ENCODE results near the gene DVL1.

The DVL1 gene

DNA sequence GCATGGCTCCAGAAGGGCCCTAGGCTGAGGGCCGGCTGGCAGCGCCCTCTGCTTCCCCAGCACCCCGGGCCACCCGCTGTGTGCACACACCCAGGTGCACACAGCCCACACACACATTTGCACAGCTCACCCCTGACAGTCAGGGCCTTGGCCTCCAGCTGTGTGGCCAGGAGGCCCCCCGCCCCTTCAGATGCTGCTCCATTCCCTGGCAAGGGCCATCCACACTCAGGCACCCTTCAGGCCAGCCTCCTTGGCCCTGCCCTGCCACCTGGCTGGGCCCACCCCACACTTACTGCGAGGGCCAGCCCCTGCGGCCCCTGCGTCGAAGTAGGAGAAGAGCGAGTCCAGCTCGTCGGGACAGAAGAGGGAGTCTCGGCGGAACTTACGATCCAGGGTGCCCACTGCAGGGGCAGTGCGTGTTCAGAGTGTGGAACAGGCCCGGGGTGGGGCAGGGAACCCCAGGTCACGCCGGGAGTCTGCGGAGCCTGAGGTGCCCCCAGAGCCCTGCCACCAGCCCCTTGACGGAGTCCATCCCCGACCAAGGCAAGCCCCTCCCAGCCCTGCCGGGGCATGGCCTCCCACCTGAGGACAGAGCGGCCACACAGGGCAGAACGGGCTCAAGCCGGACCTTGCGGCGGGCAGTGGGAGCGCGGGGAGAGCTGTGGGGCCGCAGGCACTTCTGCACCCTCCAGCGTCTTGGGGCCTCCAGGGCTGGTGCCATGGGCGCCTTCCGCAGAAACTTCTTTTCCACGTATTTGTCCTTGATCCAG, 53.9 kb downstream of the DVL1 start:
- no peak for DNase-seq (ENCODE audit: low spot score in 2 of 2)
- Mint-ChIP-seq H3K36me3 (peaks cover 1% of the 10 kb centered on the region), H3K4me3 (no peak overlapping the region), H3K4me1 (peaks cover 8% of the 10 kb centered on the region), H3K27me3 (no peaks in the 10 kb centered on the region), H3K27ac (no peak overlapping the region), H3K9me3 (no peaks in the 10 kb centered on the region)
- no peak for ATAC-seq (ENCODE audit: low read depth)

DNA sequence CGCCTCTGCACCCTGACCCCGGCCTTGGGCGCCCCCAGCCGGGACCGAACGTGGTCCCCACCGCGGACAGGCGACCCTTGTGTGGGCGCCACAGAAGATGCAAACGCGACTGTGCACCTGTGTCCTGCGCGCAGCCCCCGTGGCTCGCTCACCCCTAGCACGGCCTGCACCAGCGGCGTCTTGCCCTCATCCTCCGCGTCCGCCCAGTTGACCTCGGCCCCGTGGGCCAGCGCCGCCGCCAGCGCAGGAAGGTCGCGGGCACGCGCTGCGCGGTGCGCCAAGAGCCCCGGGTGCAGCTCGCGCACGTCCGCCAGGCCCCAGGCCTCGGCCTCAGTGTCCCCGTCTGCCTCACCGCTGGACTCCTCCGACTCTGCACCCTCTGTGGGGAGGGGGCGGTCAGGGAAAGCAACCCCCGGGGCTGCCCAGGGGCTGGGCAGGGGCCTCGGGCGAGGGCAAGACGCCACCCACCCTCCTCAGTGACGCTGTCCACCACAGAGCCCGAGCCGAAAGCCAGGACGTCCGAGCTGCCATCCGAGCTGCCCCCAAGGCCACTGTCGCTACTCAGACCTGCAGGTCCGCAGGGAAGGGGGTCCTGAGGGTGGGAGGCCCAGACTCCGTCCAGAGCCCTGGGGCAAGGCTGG, 54.8 kb downstream of the DVL1 start:
- Mint-ChIP-seq H3K27me3 (peaks cover 2% of the 10 kb centered on the region), H3K4me3 (no peak overlapping the region), H3K4me1 (peaks cover 11% of the 10 kb centered on the region), H3K27ac (no peak overlapping the region), H3K9me3 (no peaks in the 10 kb centered on the region), H3K36me3 (peaks cover 1% of the 10 kb centered on the region)
- no peak for DNase-seq (ENCODE audit: low spot score in 2 of 2)
- no peak for ATAC-seq (ENCODE audit: low read depth)

DNA sequence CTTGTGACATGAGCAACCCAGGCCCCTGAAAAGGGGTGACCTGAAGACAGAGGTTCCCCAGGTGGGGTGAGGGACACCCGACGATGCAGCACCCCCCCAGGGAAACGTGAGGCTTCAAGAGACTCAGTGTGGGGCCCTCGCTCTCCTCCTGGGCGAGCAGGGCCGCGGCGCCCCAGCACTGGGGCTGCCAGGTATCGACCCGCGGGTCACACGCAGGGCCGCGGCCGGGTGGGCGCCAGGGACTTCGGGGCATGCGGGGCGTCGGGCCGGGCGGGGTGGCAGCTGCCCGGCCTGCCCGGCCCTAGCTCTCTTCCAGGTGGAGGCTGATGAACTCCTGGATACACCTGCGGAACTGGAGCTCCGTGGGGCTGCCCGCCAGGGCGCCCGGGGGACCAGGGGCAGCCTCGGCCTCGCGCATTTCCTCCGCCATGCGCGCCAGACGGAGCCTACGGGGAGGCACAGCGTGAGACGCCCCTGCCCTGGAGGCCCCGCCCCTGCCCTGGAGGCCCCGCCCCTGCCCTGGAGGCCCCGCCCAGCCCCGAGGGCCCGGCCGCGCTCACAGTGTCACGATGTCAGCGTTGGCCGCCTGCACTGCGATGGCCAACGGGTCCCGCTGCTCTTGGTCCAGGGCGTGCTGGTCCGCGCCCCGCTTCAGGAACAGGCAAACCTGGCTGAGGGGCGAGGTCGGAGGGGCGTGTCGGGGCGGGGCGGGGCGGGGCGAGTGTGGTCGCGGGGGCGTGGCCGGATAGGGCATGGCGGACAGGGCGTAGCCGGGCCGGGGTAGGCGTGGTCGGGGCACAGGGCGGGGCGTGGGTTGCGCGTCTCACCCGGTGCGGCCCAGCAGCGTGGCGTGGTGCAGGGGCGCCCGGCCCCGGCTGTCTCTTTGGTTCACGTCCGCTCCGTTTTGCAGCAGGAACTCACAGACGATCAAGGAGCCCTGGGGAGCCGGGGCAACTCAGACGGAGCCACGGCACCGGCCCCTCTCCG, 55.7 kb downstream of the DVL1 start:
- Mint-ChIP-seq H3K9me3 (no peaks in the 10 kb centered on the region), H3K36me3 (peaks cover 1% of the 10 kb centered on the region), H3K27ac (no peak overlapping the region), H3K4me3 (no peak overlapping the region), H3K27me3 (peaks cover 2% of the 10 kb centered on the region), H3K4me1 (peaks cover 11% of the 10 kb centered on the region)
- DNase-seq (ENCODE audit: low spot score in 2 of 2) (no peak), ATAC-seq (ENCODE audit: low read depth) (no peak)

DNA sequence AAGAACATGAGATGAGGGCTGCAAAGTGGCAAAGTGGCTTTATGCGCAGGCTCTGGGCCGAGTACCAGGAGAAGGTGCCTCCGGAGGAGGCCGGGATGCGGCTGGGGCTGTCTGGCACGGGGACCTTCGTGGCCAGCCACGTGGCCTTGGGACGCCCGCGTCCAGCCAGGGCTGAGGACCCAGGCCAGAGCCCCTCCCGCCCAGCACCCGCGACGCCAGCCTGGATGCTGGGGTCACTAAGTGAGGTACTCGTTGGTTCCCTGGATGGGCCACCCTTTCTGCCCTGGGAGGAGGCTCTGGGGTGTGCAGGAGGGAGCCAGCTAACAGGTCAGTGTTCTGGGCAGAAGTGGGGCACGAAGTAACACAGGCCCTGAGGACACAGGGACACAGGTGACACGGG, 56.4 kb downstream of the DVL1 start:
- no peak overlapping the region for H3K27ac Mint-ChIP-seq
- peaks cover 2% of the 10 kb centered on the region for H3K27me3 Mint-ChIP-seq
- no peak overlapping the region for H3K4me3 Mint-ChIP-seq
- no peaks in the 10 kb centered on the region for H3K9me3 Mint-ChIP-seq
- H3K36me3 Mint-ChIP-seq: peaks cover 1% of the 10 kb centered on the region
- ATAC-seq (ENCODE audit: low read depth) (no peak), DNase-seq (ENCODE audit: low spot score in 2 of 2) (no peak)
- peaks cover 11% of the 10 kb centered on the region for H3K4me1 Mint-ChIP-seq

DNA sequence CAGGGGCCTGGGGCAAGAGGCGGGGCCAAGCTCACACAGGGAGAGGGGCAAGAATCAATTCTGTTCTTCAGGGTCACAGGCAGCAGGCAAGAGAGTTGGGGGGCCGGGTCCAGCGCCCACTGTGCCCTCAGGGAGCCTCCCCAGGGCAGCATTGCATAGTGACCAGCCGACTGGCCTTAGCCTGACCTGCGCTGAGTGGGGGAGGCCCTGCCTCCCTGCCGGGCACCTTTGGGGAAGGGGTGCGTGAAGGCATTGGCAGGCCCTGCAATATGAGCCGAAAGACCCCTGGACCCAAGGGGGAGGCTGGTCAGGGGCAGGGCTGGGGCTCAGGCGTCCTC, 56.8 kb downstream of the DVL1 start:
- Mint-ChIP-seq H3K9me3 (no peaks in the 10 kb centered on the region), H3K4me1 (peaks cover 11% of the 10 kb centered on the region), H3K27ac (no peak overlapping the region)

DNA sequence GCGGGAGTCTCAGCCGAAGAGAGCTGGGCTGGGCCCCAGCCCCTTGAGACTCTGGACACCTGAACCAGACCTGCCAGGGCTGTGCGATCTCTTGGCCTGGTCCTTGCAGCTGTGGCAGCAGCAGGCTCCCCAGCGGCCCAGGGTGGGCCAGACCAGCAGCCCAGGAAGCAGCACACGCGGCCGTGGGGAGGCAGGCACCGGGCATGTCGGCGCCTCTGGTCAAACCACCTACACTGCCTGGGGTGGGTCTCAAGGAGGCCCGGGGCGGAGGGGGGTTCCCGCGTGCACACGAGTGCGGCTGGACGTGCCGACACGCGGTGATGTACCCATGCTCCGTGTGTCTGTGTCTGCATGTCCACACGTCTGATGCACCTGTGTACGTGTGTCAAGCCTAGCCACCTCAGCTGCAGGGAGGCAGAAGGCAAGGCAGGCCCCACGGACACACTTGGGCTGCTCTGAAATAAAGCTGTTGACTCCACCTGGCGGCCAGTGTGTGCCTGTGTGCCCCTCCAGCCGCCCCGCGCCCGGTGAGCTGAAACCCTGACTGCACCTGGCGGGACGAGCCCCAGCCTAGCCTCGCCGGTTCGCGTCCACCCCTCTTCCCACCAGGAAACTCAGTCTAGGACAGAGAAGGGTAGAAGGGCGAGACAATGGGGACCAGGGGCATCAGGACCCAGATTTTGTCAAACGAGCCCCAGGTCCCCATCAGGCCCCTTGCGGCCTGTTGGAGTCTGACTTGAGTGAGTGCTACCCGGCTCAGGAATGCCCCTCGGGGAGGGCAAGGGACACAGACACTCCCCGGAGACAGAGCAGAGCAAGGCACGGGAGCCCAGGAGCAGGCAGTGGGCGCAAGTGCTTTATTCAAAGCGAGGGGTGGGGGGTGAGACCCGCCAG, 57.4 kb downstream of the DVL1 start:
- ATAC-seq (ENCODE audit: low read depth) (peak; percentile 95), DNase-seq (ENCODE audit: low spot score in 2 of 2) (peak; percentile 70 to 73)
- Mint-ChIP-seq H3K36me3 (peaks cover 1% of the 10 kb centered on the region), H3K4me1 (peaks cover 11% of the 10 kb centered on the region), H3K27ac (peak overlapping the region; percentile 41), H3K4me3 (no peak overlapping the region), H3K27me3 (peaks cover 2% of the 10 kb centered on the region), H3K9me3 (no peaks in the 10 kb centered on the region)

More for the DNA sequence above, 56.8 kb downstream of the DVL1 start:
- H3K36me3 Mint-ChIP-seq: peaks cover 1% of the 10 kb centered on the region
- H3K27me3 Mint-ChIP-seq: peaks cover 2% of the 10 kb centered on the region
- no peak overlapping the region for H3K4me3 Mint-ChIP-seq
- DNase-seq (ENCODE audit: low spot score in 2 of 2) (no peak), ATAC-seq (ENCODE audit: low read depth) (no peak)

DNA sequence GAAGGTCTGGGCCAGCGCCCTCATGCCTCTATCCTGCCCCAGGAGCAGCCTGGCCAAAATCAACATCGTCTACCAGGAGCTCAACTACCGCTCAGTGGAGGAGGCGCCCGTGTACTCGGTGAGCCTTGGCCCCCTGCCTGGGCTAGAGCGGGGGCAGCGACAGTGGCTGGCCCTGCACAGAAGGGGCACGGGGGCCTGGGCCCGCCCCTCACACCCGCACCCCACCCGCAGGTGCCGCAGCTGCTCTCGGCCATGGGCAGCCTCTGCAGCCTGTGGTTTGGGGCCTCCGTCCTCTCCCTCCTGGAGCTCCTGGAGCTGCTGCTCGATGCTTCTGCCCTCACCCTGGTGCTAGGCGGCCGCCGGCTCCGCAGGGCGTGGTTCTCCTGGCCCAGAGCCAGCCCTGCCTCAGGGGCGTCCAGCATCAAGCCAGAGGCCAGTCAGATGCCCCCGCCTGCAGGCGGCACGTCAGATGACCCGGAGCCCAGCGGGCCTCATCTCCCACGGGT, 58.1 kb downstream of the DVL1 start:
- ATAC-seq (ENCODE audit: low read depth) (no peak), DNase-seq (ENCODE audit: low spot score in 2 of 2) (no peak)
- H3K27me3 Mint-ChIP-seq: peaks cover 2% of the 10 kb centered on the region
- no peak overlapping the region for H3K4me3 Mint-ChIP-seq
- peaks cover 11% of the 10 kb centered on the region for H3K4me1 Mint-ChIP-seq
- no peaks in the 10 kb centered on the region for H3K9me3 Mint-ChIP-seq
- H3K27ac Mint-ChIP-seq: no peak overlapping the region
- peaks cover 1% of the 10 kb centered on the region for H3K36me3 Mint-ChIP-seq

DNA sequence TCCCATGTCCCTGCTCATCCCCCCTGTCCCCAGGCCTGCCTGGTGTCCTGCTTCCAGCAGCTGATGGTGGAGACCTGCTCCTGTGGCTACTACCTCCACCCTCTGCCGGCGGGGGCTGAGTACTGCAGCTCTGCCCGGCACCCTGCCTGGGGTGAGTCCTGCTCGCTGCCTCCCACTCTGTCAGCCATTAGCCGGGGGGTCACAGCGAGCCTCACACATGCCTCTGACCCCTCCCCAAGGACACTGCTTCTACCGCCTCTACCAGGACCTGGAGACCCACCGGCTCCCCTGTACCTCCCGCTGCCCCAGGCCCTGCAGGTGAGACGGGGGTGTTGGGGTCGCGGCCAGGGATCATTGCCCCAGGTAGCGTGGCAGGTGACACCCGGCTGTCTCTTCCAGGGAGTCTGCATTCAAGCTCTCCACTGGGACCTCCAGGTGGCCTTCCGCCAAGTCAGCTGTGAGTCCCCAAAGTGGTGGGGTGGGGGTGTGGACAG, 58.9 kb downstream of the DVL1 start:
- H3K27me3 Mint-ChIP-seq: peaks cover 2% of the 10 kb centered on the region
- DNase-seq (ENCODE audit: low spot score in 2 of 2): peak; percentile 57 to 69
- H3K4me1 Mint-ChIP-seq: peaks cover 11% of the 10 kb centered on the region
- no peaks in the 10 kb centered on the region for H3K9me3 Mint-ChIP-seq
- peak overlapping the region; percentile 86 for H3K27ac Mint-ChIP-seq
- peak; percentile 30 for ATAC-seq (ENCODE audit: low read depth)
- peaks cover 1% of the 10 kb centered on the region for H3K36me3 Mint-ChIP-seq
- H3K4me3 Mint-ChIP-seq: no peak overlapping the region

DNA sequence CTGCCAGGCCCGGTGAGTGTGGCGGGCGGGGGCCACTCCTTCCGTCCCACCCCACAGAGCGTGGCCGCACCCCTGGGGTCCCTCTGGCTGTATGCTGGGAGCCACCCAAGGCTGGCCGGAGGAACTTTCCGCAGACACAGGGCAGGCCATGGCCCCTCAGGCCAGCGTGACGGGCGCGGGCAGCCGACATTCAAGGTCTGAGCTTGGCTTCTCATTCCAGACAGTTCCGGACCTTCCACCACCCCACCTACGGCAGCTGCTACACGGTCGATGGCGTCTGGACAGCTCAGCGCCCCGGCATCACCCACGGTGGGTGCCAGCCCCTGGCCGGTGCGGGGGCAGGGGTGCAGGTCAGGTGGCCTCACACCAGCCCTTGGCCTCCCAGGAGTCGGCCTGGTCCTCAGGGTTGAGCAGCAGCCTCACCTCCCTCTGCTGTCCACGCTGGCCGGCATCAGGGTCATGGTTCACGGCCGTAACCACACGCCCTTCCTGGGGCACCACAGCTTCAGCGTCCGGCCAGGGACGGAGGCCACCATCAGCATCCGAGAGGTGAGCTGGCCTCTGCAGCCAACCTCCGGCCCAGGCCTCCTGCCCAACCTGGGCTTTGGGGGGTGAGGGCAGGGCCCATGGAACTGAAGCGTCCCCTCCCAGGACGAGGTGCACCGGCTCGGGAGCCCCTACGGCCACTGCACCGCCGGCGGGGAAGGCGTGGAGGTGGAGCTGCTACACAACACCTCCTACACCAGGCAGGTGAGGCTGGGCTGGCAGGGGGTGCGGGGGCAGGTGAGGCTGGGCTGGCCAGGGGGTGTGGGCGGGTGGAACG, 61.7 kb downstream of the DVL1 start:
- ATAC-seq (ENCODE audit: low read depth) (no peak), DNase-seq (ENCODE audit: low spot score in 2 of 2) (no peak)
- no peaks in the 10 kb centered on the region for H3K9me3 Mint-ChIP-seq

DNA sequence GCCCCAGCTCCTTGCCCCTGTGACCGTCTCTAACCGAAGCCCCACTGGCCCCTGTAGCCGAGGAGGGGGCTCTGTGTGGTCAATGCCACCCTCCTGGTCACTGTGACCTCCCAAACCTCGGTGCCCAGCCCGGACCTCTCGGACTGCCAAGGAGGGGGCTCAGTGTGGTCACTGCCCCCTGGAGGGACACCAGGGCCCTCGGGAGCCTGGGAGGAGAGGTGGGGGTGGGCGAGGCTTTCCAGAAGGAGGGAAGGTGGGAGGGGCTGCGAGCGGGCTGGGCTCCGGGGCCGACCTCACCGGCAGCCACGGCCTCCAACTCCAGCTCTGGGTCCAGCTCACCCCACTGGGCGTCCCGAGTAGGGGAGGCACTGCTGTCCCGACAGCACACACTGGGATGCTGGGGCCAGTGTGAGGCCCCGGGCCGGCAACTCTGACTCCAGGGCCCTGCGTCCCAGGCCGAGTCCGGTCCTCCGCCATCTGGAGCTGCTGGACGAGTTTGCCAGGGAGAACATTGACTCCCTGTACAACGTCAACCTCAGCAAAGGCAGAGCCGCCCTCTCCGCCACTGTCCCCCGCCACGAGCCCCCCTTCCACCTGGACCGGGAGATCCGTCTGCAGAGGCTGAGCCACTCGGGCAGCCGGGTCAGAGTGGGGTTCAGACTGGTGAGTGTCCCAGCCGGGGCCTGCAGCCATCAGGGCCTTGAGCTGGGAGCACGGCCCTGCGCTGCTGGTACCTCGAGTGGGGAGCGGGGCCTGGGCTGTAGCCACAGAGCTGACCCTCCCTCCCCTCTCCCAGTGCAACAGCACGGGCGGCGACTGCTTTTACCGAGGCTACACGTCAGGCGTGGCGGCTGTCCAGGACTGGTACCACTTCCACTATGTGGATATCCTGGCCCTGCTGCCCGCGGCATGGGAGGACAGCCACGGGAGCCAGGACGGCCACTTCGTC, 62.6 kb downstream of the DVL1 start:
- no peaks in the 10 kb centered on the region for H3K9me3 Mint-ChIP-seq

More for the DNA sequence above, 61.7 kb downstream of the DVL1 start:
- Mint-ChIP-seq H3K27me3 (peaks cover 5% of the 10 kb centered on the region), H3K36me3 (no peaks in the 10 kb centered on the region), H3K4me1 (peaks cover 17% of the 10 kb centered on the region), H3K4me3 (no peak overlapping the region), H3K27ac (no peak overlapping the region)

DNA sequence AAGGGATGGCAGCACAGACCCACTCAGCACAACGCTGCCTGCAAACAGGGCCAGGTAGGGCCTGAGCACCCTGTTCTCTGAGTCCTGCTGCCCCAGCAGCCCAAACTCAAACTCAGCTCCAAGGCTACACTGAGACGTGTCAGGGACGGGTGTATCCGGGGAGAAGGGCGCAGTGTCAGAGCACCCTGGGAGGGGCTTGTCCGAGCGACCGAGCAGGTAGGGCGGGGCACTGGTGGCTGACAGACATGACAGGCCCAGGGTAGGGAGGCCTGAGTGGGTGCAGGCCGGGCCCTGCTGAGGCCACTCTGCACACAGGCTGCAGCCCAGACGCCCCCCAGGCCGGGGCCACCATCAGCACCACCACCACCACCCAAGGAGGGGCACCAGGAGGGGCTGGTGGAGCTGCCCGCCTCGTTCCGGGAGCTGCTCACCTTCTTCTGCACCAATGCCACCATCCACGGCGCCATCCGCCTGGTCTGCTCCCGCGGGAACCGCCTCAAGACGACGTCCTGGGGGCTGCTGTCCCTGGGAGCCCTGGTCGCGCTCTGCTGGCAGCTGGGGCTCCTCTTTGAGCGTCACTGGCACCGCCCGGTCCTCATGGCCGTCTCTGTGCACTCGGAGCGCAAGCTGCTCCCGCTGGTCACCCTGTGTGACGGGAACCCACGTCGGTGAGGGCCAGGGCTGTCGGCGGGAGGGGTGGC, 63.5 kb downstream of the DVL1 start:
- DNase-seq (ENCODE audit: low spot score in 2 of 2): no peak
- no peak overlapping the region for H3K27ac Mint-ChIP-seq
- no peaks in the 10 kb centered on the region for H3K9me3 Mint-ChIP-seq
- H3K36me3 Mint-ChIP-seq: no peaks in the 10 kb centered on the region
- no peak overlapping the region for H3K4me3 Mint-ChIP-seq
- H3K27me3 Mint-ChIP-seq: peaks cover 7% of the 10 kb centered on the region
- H3K4me1 Mint-ChIP-seq: peaks cover 11% of the 10 kb centered on the region
- no peak for ATAC-seq (ENCODE audit: low read depth)

More for the DNA sequence above, 62.6 kb downstream of the DVL1 start:
- peaks cover 11% of the 10 kb centered on the region for H3K4me1 Mint-ChIP-seq
- H3K27ac Mint-ChIP-seq: no peak overlapping the region
- no peak overlapping the region for H3K4me3 Mint-ChIP-seq
- H3K36me3 Mint-ChIP-seq: no peaks in the 10 kb centered on the region
- ATAC-seq (ENCODE audit: low read depth): no peak
- no peak for DNase-seq (ENCODE audit: low spot score in 2 of 2)
- H3K27me3 Mint-ChIP-seq: peaks cover 7% of the 10 kb centered on the region

Measured in memory B cell (primary cell).